Large intestine (tissue), 3 donors: ENCODE results near the gene RANBP3. TPM values are rescaled to one million over a fixed set of nuclear protein-coding genes. Genes with fewer than 3 reads are reported as not detected.

Experiments used
- DNase-seq, 2 donors: peaks; one replicate each; pipeline versions ENCODE4 v3.0.0 to v3.0.0-alpha.2; 2013
- H3K27ac ChIP-seq: one replicate; pipeline ENCODE4 v1.5.1; 2013; ENCODE audit warnings: low read length
- H3K27me3 ChIP-seq: 2 replicates; pipeline ENCODE4 v1.6.1; 2013; ENCODE audit warnings: low read length; ENCODE audit not compliant: control insufficient read depth, insufficient read depth
- H3K36me3 ChIP-seq: 2 replicates; pipeline ENCODE4 v1.6.1; 2013; ENCODE audit warnings: low read length; ENCODE audit not compliant: control insufficient read depth, insufficient read depth
- H3K4me1 ChIP-seq: one replicate; pipeline ENCODE4 v1.6.1; 2013; ENCODE audit warnings: low read length; ENCODE audit not compliant: control insufficient read depth, insufficient read depth
- H3K4me3 ChIP-seq: one replicate; pipeline ENCODE4 v1.5.1; 2013; ENCODE audit warnings: low read length
- H3K9me3 ChIP-seq: one replicate; pipeline ENCODE4 v1.6.1; 2013; ENCODE audit warnings: mild to moderate bottlenecking, low read depth, low read length, moderate library complexity; ENCODE audit not compliant: control insufficient read depth
- WGBS: methylation state at CpG from one replicate; pipeline ENCODE4 v1.1.5; 2013; ENCODE audit warnings: low lambda C conversion rate; ENCODE audit not compliant: insufficient coverage; 5-methylcytosine and 5-hydroxymethylcytosine counted together
- polyA plus RNA-seq: library from polyadenylated mRNA; unstranded; fragments of 120-200 nt; gene quantifications from one replicate; pipeline ENCODE4 v1.2.1, GENCODE V29; 2013

Gene RANBP3
- polyA plus RNA-seq, 1 donor, result 53.3 TPM

GRCh38 chr19:5995606-5996005, 17.7 kb upstream of the RANBP3 start:
- H3K27me3 ChIP-seq, result no peaks in the 10 kb centered on the region
- no CpG with 5 or more reads among the region's 16 CpGs for WGBS
- peaks cover 28% of the 10 kb centered on the region for H3K36me3 ChIP-seq
- H3K9me3 ChIP-seq, result peaks cover 8% of the 10 kb centered on the region
- no peak overlapping the region for H3K27ac ChIP-seq
- no peak for DNase-seq
- H3K4me3 ChIP-seq, result no peak overlapping the region
- H3K4me1 ChIP-seq, result peaks cover 11% of the 10 kb centered on the region

GRCh38 chr19:5994405-5995165, 16.6 kb upstream of the RANBP3 start:
- peak overlapping the region; percentile 42 for H3K27ac ChIP-seq
- no peaks in the 10 kb centered on the region for H3K27me3 ChIP-seq
- DNase-seq, result no peak
- H3K36me3 ChIP-seq, result peaks cover 20% of the 10 kb centered on the region
- WGBS, result no CpG with 5 or more reads among the region's 29 CpGs
- no peak overlapping the region for H3K4me3 ChIP-seq
- H3K9me3 ChIP-seq, result peaks cover 6% of the 10 kb centered on the region
- H3K4me1 ChIP-seq, result peaks cover 11% of the 10 kb centered on the region

- no CpG with 5 or more reads among the region's 30 CpGs for WGBS
- no peak for DNase-seq
These were observed 15.9 kb upstream of the RANBP3 start for GRCh38 chr19:5993648-5994358.

GRCh38 chr19:5993201-5993600, 15.3 kb upstream of the RANBP3 start:
- H3K4me3 ChIP-seq, result no peak overlapping the region
- H3K4me1 ChIP-seq, result peaks cover 11% of the 10 kb centered on the region
- H3K9me3 ChIP-seq, result peaks cover 6% of the 10 kb centered on the region
- peaks cover 19% of the 10 kb centered on the region for H3K36me3 ChIP-seq
- no peaks in the 10 kb centered on the region for H3K27me3 ChIP-seq
- H3K27ac ChIP-seq, result peak overlapping the region; percentile 63
- WGBS, result 90% methylated on average over 10 of the region's 13 CpGs
- DNase-seq, result no peak

More at GRCh38 chr19:5993648-5994358, 15.9 kb upstream of the RANBP3 start:
- H3K36me3 ChIP-seq, result peaks cover 19% of the 10 kb centered on the region
- no peak overlapping the region for H3K4me3 ChIP-seq
- H3K27ac ChIP-seq, result peak overlapping the region; percentile 42
- peaks cover 11% of the 10 kb centered on the region for H3K4me1 ChIP-seq
- H3K27me3 ChIP-seq, result no peaks in the 10 kb centered on the region
- H3K9me3 ChIP-seq, result peaks cover 6% of the 10 kb centered on the region

- Histone ChIP-seq H3K36me3 (peaks cover 19% of the 10 kb centered on the region), H3K9me3 (peaks cover 6% of the 10 kb centered on the region), H3K4me1 (peaks cover 11% of the 10 kb centered on the region), H3K27ac (peak overlapping the region; percentile 63), H3K27me3 (no peaks in the 10 kb centered on the region), H3K4me3 (no peak overlapping the region)
- WGBS, result 100% methylated on average over 1 of the region's 11 CpGs
- no peak for DNase-seq
These were observed 14.8 kb upstream of the RANBP3 start for GRCh38 chr19:5992756-5993155.

GRCh38 chr19:5991244-5991838, 13.4 kb upstream of the RANBP3 start:
- H3K27me3 ChIP-seq, result no peaks in the 10 kb centered on the region
- peaks cover 6% of the 10 kb centered on the region for H3K9me3 ChIP-seq
- WGBS, result no CpG with 5 or more reads among the region's 8 CpGs
- peaks cover 15% of the 10 kb centered on the region for H3K4me1 ChIP-seq
- no peak overlapping the region for H3K27ac ChIP-seq
- DNase-seq, result no peak
- peaks cover 10% of the 10 kb centered on the region for H3K36me3 ChIP-seq
- H3K4me3 ChIP-seq, result no peak overlapping the region

- peaks cover 15% of the 10 kb centered on the region for H3K4me1 ChIP-seq
- DNase-seq, result no peak
- 100% methylated on average over 1 of the region's 17 CpGs for WGBS
- H3K27ac ChIP-seq, result no peak overlapping the region
- no peaks in the 10 kb centered on the region for H3K9me3 ChIP-seq
- no peaks in the 10 kb centered on the region for H3K27me3 ChIP-seq
- H3K4me3 ChIP-seq, result no peak overlapping the region
- H3K36me3 ChIP-seq, result peaks cover 6% of the 10 kb centered on the region
These were observed 12.4 kb upstream of the RANBP3 start for GRCh38 chr19:5990289-5990797.

- Histone ChIP-seq H3K27me3 (no peaks in the 10 kb centered on the region), H3K4me3 (no peak overlapping the region), H3K27ac (no peak overlapping the region), H3K4me1 (peaks cover 15% of the 10 kb centered on the region), H3K9me3 (no peaks in the 10 kb centered on the region), H3K36me3 (peaks cover 4% of the 10 kb centered on the region)
- DNase-seq, result no peak
- WGBS, result 42% methylated on average over 2 of the region's 8 CpGs
These were observed 11.6 kb upstream of the RANBP3 start for GRCh38 chr19:5989388-5990074.

GRCh38 chr19:5988517-5989387, 10.8 kb upstream of the RANBP3 start:
- H3K9me3 ChIP-seq, result no peaks in the 10 kb centered on the region
- no CpG with 5 or more reads among the region's 8 CpGs for WGBS

More at GRCh38 chr19:5988517-5989387, 10.8 kb upstream of the RANBP3 start:
- H3K4me1 ChIP-seq, result peaks cover 9% of the 10 kb centered on the region
- DNase-seq, result no peak
- no peaks in the 10 kb centered on the region for H3K27me3 ChIP-seq
- H3K4me3 ChIP-seq, result no peak overlapping the region
- H3K36me3 ChIP-seq, result peaks cover 4% of the 10 kb centered on the region
- H3K27ac ChIP-seq, result no peak overlapping the region
